ENCODE data around the gene SH3RF1. TPM values are rescaled to one million over a fixed set of nuclear protein-coding genes. Genes with fewer than 3 reads are reported as not detected.
"Not testable (repeated sequence)": the region's sequence is repeated elsewhere in the genome, so short reads cannot be mapped to it uniquely, and the experiment has no call there.

SH3RF1 gene
- total RNA-seq, 4 donors from 2014 or later: 5.9 to 41.2 (median 15.0) TPM

GRCh38 chr4:169205075-169205743, 65.5 kb downstream of the SH3RF1 start:
- H3K9me3 ChIP-seq: no peaks in the 10 kb centered on the region
- intact Hi-C loops (cut with DNase I; ENCODE audit: low total_unique reads): no loop called here
- peaks cover 0 to 5% of the 10 kb centered on the region in 2 donors for H3K4me1 ChIP-seq
- H3K4me3 ChIP-seq: no peak overlapping the region
- H3K36me3 ChIP-seq: no peaks in the 10 kb centered on the region
- no peak for DNase-seq
- peak overlapping the region; percentile 28 to 43 for H3K27ac ChIP-seq
- no peak for TF ChIP-seq CTCF (IDR thresholded peaks at IDR 0.05)
- TF ChIP-seq POLR2A (IDR thresholded peaks at IDR 0.05): no peak
- no peaks in the 10 kb centered on the region for H3K27me3 ChIP-seq

- no peaks in the 10 kb centered on the region for H3K36me3 ChIP-seq
- DNase-seq: no peak
- no peaks in the 10 kb centered on the region for H3K27me3 ChIP-seq
- H3K27ac ChIP-seq: no peak overlapping the region
- intact Hi-C loops (cut with DNase I; ENCODE audit: low total_unique reads): no loop called here
- no peak for TF ChIP-seq POLR2A (IDR thresholded peaks at IDR 0.05)
- TF ChIP-seq CTCF (IDR thresholded peaks at IDR 0.05): no peak
- no peak overlapping the region for H3K4me3 ChIP-seq
- H3K9me3 ChIP-seq: no peaks in the 10 kb centered on the region
- H3K4me1 ChIP-seq: peaks cover 0 to 5% of the 10 kb centered on the region in 2 donors
Measured at GRCh38 chr4:169203891-169204290, 66.9 kb downstream of the SH3RF1 start.

- H3K36me3 ChIP-seq; H3K27me3 ChIP-seq; DNase-seq; H3K4me1 ChIP-seq; H3K27ac ChIP-seq; H3K9me3 ChIP-seq; intact Hi-C loops (cut with DNase I; ENCODE audit: low total_unique reads); H3K4me3 ChIP-seq: not testable (repeated sequence)
Measured at GRCh38 chr4:169203278-169203677, 67.5 kb downstream of the SH3RF1 start.

- TF ChIP-seq POLR2A (IDR thresholded peaks at IDR 0.05) (no peak), CTCF (IDR thresholded peaks at IDR 0.05) (no peak)
- Histone ChIP-seq H3K27ac (peak overlapping the region in 1 of 2 donors; percentile 40), H3K27me3 (no peaks in the 10 kb centered on the region), H3K4me1 (peaks cover 0 to 5% of the 10 kb centered on the region in 2 donors), H3K4me3 (no peak overlapping the region), H3K9me3 (no peaks in the 10 kb centered on the region), H3K36me3 (no peaks in the 10 kb centered on the region)
- intact Hi-C loops (cut with DNase I; ENCODE audit: low total_unique reads): no loop called here
- DNase-seq: no peak
Measured at GRCh38 chr4:169202878-169203277, 67.9 kb downstream of the SH3RF1 start.

GRCh38 chr4:169202145-169202699, 68.5 kb downstream of the SH3RF1 start:
- intact Hi-C loops (cut with DNase I; ENCODE audit: low total_unique reads): no loop called here
- DNase-seq: no peak
- H3K4me1 ChIP-seq: peaks cover 0 to 5% of the 10 kb centered on the region in 2 donors
- TF ChIP-seq POLR2A (IDR thresholded peaks at IDR 0.05): no peak
- TF ChIP-seq CTCF (IDR thresholded peaks at IDR 0.05): no peak
- H3K36me3 ChIP-seq: no peaks in the 10 kb centered on the region
- no peak overlapping the region for H3K4me3 ChIP-seq
- H3K27me3 ChIP-seq: no peaks in the 10 kb centered on the region
- H3K27ac ChIP-seq: peak overlapping the region; percentile 40 to 61
- H3K9me3 ChIP-seq: no peaks in the 10 kb centered on the region

Data from uterus (tissue), 4 donors.